ENCODE measurements around the gene OTULIN.

Gene OTULIN

GRCh38 chr5:14735944-14736343, 71.4 kb downstream of the OTULIN start:
- TF ChIP-seq CTCF (conservative IDR thresholded peaks at IDR 0.05): no peak
- H3K27ac ChIP-seq: no peak overlapping the region

DNA sequence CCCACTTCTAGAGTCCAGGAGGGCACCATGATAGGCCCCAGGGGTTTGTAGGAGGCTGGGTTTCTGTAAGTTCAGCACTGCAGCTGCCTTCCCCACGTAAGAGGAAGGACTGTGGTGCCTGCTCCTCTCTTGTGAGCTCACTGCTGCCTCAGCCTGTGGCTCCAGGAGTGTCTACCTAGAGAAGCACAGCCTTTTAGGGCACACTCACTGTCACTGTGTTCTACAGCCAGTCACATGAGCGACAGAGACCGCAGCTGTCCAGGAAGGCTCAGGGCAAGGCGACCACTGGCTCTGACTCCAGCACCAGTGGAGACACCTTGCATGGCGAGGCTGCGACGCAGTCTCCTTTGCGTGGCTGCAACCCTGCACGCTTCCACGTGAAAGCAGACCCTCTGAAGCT, 72.8 kb downstream of the OTULIN start:
- TF ChIP-seq CTCF (conservative IDR thresholded peaks at IDR 0.05): no peak
- H3K27ac ChIP-seq: no peak overlapping the region

DNA sequence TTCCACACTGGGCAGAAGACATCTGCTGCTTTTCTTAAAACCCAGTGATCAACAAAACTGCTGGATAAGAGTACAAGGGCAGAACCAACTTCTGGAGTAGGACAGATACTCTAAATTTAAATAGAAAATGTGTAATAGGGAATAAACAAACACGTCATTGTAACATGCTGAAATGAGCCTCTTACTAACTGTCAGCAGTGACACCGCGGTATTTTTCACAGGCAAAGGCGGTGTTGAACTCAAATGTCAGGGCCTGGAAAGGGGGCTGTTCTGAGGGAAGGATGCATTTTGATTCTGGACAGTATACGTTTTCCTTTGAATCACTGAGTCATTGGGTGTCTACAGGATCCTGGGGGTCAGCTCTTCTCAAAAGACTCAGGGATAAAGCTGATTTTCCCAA, 73.5 kb downstream of the OTULIN start:
- H3K27ac ChIP-seq: no peak overlapping the region
- TF ChIP-seq CTCF (conservative IDR thresholded peaks at IDR 0.05): no peak

GRCh38 chr5:14739538-14739937, 75.0 kb downstream of the OTULIN start:
- no peak overlapping the region for H3K27ac ChIP-seq
- TF ChIP-seq CTCF (conservative IDR thresholded peaks at IDR 0.05): no peak

DNA sequence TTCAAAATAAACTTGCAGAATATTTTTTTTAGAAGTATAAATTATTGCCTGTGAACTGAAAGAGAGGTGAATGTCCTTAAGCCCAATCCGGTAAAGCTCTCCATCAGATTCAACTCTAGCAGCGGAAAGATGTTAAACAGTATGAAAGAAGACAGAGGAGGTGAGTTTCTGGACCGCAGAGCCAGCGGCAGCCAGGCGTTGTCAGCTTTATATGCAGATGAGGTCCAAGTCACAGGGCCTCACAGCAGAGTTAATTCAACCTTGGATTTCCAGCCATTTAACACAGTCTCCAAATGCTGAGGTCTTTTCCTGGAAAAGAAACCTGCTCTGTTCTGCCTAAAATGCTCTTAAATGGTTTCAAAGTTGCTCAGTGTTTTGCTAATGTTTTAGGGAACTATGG, 75.5 kb downstream of the OTULIN start:
- no peak for TF ChIP-seq CTCF (conservative IDR thresholded peaks at IDR 0.05)
- no peak overlapping the region for H3K27ac ChIP-seq

DNA sequence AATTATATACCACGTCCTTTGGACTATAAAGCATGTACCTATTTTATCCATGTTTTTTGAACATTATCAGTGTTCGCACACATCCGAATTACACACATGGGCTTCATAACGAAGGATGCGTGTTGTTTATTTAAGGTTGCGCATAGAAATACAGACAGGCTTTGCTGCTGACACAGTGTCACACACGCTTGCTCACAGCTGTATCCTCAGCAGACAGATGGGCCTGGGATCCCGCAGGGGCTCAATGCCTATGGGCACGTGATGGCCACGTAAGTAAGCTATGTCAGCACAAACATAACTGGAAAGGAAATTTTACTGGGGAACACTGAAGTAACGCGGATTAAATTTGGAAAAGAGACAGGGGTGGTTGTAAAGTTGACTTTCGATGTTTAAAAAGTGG, 76.6 kb downstream of the OTULIN start:
- no peak overlapping the region for H3K27ac ChIP-seq
- TF ChIP-seq CTCF (conservative IDR thresholded peaks at IDR 0.05): no peak

- no peak for TF ChIP-seq CTCF (conservative IDR thresholded peaks at IDR 0.05)
- no peak overlapping the region for H3K27ac ChIP-seq
Observed at GRCh38 chr5:14741801-14742440, 77.4 kb downstream of the OTULIN start.
